Mononuclear cell (primary cell): Measurements from ENCODE around the gene IGLON5. TPM values are rescaled to one million over a fixed set of nuclear protein-coding genes. Genes with fewer than 3 reads are reported as not detected.

Experiments used
- H3K27me3 ChIP-seq: 2 replicates; pipeline ENCODE4 v1.6.0; 2011; ENCODE audit warnings: low read length, control low read depth; ENCODE audit not compliant: insufficient read depth
- H3K4me1 ChIP-seq: 2 replicates; pipeline ENCODE4 v1.5.1; 2011; ENCODE audit warnings: mild to moderate bottlenecking, low read length, control low read depth; ENCODE audit not compliant: insufficient read depth
- H3K4me3 ChIP-seq: 2 replicates; pipeline ENCODE4 v1.5.1; 2011; ENCODE audit warnings: mild to moderate bottlenecking, low read length, moderate library complexity
- H3K9me3 ChIP-seq: 2 replicates; pipeline ENCODE4 v1.5.1; 2011; ENCODE audit warnings: low read depth, mild to moderate bottlenecking, control low read depth, low read length
- total RNA-seq: library from RNA; depleted of rRNA; stranded (reverse); fragments of >200 nt; gene quantifications from one replicate; pipeline ENCODE4 v1.2.3, GENCODE V29; 2012

Gene IGLON5
- not detected for total RNA-seq

- H3K27me3 ChIP-seq, result peaks cover 21% of the 10 kb centered on the region
- H3K4me3 ChIP-seq, result no peak within 1 kb of the TSS
- H3K4me1 ChIP-seq, result peaks cover 11% of the 10 kb centered on the region
- H3K9me3 ChIP-seq, result peaks cover 8% of the 10 kb centered on the region
Observed at GRCh38 chr19:51311351-51312257, at the start of gene IGLON5. Gene IGLON5, plus strand, starts transcription at chr19:51311644. Its CDS starts 204 bp downstream, at chr19:51311848.

GRCh38 chr19:51263808-51264207 is 47.6 kb upstream of the IGLON5 start:
- H3K4me1 ChIP-seq, result peaks cover 2% of the 10 kb centered on the region
- H3K27me3 ChIP-seq, result peaks cover 3% of the 10 kb centered on the region
- no peak overlapping the region for H3K4me3 ChIP-seq

GRCh38 chr19:51271067-51271466 is 40.4 kb upstream of the IGLON5 start:
- Histone ChIP-seq H3K4me1 (peaks cover 13% of the 10 kb centered on the region), H3K9me3 (no peaks in the 10 kb centered on the region), H3K27me3 (no peaks in the 10 kb centered on the region), H3K4me3 (no peak overlapping the region)

More at GRCh38 chr19:51263808-51264207, 47.6 kb upstream of the IGLON5 start:
- H3K9me3 ChIP-seq, result no peaks in the 10 kb centered on the region

- Histone ChIP-seq H3K9me3 (no peaks in the 10 kb centered on the region), H3K27me3 (no peaks in the 10 kb centered on the region), H3K4me1 (peaks cover 13% of the 10 kb centered on the region), H3K4me3 (no peak overlapping the region)
Observed at GRCh38 chr19:51272183-51272810, 39.1 kb upstream of the IGLON5 start.

GRCh38 chr19:51274049-51274770 is 37.2 kb upstream of the IGLON5 start:
- Histone ChIP-seq H3K4me3 (no peak overlapping the region), H3K27me3 (no peaks in the 10 kb centered on the region), H3K9me3 (no peaks in the 10 kb centered on the region), H3K4me1 (peaks cover 13% of the 10 kb centered on the region)

GRCh38 chr19:51277112-51277511 is 34.3 kb upstream of the IGLON5 start:
- H3K27me3 ChIP-seq, result peaks cover 4% of the 10 kb centered on the region
- H3K4me1 ChIP-seq, result peaks cover 8% of the 10 kb centered on the region

GRCh38 chr19:51282335-51282734 is 29.1 kb upstream of the IGLON5 start:
- no peaks in the 10 kb centered on the region for H3K4me1 ChIP-seq
- no peaks in the 10 kb centered on the region for H3K9me3 ChIP-seq
- H3K27me3 ChIP-seq, result peaks cover 6% of the 10 kb centered on the region
- no peak overlapping the region for H3K4me3 ChIP-seq

More at GRCh38 chr19:51277112-51277511, 34.3 kb upstream of the IGLON5 start:
- Histone ChIP-seq H3K9me3 (no peaks in the 10 kb centered on the region), H3K4me3 (no peak overlapping the region)

- no peaks in the 10 kb centered on the region for H3K4me1 ChIP-seq
- no peak overlapping the region for H3K4me3 ChIP-seq
- peaks cover 4% of the 10 kb centered on the region for H3K27me3 ChIP-seq
- no peaks in the 10 kb centered on the region for H3K9me3 ChIP-seq
Observed at GRCh38 chr19:51285682-51286081, 25.8 kb upstream of the IGLON5 start.

- Histone ChIP-seq H3K9me3 (no peaks in the 10 kb centered on the region), H3K4me1 (no peaks in the 10 kb centered on the region), H3K27me3 (peaks cover 2% of the 10 kb centered on the region), H3K4me3 (no peak overlapping the region)
Observed at GRCh38 chr19:51289635-51290034, 21.8 kb upstream of the IGLON5 start.

- no peaks in the 10 kb centered on the region for H3K27me3 ChIP-seq
- H3K4me3 ChIP-seq, result no peak overlapping the region
- no peaks in the 10 kb centered on the region for H3K4me1 ChIP-seq
- H3K9me3 ChIP-seq, result no peaks in the 10 kb centered on the region
Observed at GRCh38 chr19:51292971-51293370, 18.5 kb upstream of the IGLON5 start.

GRCh38 chr19:51293571-51294210 is 17.8 kb upstream of the IGLON5 start:
- H3K27me3 ChIP-seq, result no peaks in the 10 kb centered on the region
- no peaks in the 10 kb centered on the region for H3K9me3 ChIP-seq
- H3K4me1 ChIP-seq, result no peaks in the 10 kb centered on the region
- H3K4me3 ChIP-seq, result no peak overlapping the region

- no peaks in the 10 kb centered on the region for H3K27me3 ChIP-seq
- no peak overlapping the region for H3K4me3 ChIP-seq
- H3K4me1 ChIP-seq, result no peaks in the 10 kb centered on the region
- H3K9me3 ChIP-seq, result no peaks in the 10 kb centered on the region
Observed at GRCh38 chr19:51294211-51294976, 17.1 kb upstream of the IGLON5 start.

- Histone ChIP-seq H3K9me3 (no peaks in the 10 kb centered on the region), H3K27me3 (no peaks in the 10 kb centered on the region), H3K4me1 (no peaks in the 10 kb centered on the region), H3K4me3 (no peak overlapping the region)
Observed at GRCh38 chr19:51294977-51295375, 16.5 kb upstream of the IGLON5 start.
